DMS 273 treated with DMSO at 0.1 percent for 48 hours (cell line): ENCODE data around the gene SSNA1.

ENCODE experiments used
- DNase-seq: peaks from one replicate; lab custom pipeline; 2025; lab: John Stamatoyannopoulos, UW

The SSNA1 gene

GRCh38 chr9:137152844-137153405 lies 35.6 kb upstream of the SSNA1 start:
- DNase-seq, result no peak

DNA sequence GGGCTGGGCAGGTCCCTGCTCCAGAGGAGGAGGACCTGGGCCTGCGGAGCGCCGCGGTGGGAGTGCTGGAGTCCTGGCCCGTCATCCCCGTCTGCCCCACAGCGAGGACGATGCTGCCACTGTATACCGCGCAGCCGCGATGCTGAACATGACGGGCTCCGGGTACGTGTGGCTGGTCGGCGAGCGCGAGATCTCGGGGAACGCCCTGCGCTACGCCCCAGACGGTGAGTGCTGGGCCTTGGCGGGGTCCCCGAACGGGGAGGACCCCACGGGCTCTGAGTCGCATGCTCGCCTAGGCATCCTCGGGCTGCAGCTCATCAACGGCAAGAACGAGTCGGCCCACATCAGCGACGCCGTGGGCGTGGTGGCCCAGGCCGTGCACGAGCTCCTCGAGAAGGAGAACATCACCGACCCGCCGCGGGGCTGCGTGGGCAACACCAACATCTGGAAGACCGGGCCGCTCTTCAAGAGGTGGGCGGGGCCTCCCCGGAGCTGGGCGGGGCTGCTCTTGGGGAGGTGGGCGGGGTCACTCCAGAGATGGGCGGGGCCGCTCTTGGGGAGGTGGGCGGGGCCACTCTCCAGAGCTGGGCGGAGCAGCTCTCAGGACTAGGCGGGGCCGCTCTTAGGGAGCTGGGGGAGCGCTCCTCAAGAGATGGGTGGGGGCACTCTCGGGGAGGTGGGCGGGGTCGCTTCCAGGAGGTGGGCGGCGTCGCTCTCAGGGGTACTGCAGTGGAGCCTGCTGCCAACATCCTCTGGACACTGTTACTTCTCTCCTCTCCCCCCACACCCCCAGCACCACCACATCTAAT lies 31.7 kb upstream of the SSNA1 start:
- DNase-seq, result no peak

DNA sequence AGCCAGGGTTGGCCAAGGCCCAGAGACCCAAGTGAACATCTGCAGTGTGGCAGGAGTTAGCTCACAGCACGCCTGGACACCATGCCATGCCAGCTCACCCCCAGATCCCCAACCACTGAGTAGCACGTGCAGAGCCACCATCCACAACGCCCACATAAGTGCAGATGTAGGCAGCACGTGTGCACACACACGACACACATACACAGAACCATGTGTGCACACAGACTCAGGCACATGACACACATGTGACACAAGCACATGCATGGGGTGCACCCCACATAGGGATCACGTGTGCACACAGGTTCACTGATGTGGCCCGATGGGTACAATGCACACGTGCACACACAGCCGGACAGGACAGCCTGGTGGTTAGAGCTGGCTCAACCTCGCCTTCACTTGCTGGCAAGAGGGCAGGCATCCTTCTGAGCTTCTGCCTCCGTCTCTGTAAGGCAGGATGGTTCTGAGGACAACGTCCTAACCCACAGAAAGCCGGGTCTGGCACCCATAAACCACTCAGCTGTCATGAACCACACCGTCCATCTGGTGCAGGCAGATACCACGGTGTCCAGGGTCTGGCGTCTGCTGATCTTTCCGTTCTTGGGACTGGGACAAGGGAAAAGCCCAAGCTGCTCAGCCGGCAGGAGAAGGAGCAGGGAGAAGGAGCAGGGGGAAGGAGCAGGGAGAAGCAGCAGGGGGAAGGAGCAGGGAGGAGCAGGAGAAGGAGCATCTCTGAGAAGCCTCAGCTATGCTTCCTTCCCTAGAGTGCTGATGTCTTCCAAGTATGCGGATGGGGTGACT lies 30.7 kb upstream of the SSNA1 start:
- peak; percentile 42 for DNase-seq

GRCh38 chr9:137158625-137159024 lies 29.9 kb upstream of the SSNA1 start:
- no peak for DNase-seq

DNA sequence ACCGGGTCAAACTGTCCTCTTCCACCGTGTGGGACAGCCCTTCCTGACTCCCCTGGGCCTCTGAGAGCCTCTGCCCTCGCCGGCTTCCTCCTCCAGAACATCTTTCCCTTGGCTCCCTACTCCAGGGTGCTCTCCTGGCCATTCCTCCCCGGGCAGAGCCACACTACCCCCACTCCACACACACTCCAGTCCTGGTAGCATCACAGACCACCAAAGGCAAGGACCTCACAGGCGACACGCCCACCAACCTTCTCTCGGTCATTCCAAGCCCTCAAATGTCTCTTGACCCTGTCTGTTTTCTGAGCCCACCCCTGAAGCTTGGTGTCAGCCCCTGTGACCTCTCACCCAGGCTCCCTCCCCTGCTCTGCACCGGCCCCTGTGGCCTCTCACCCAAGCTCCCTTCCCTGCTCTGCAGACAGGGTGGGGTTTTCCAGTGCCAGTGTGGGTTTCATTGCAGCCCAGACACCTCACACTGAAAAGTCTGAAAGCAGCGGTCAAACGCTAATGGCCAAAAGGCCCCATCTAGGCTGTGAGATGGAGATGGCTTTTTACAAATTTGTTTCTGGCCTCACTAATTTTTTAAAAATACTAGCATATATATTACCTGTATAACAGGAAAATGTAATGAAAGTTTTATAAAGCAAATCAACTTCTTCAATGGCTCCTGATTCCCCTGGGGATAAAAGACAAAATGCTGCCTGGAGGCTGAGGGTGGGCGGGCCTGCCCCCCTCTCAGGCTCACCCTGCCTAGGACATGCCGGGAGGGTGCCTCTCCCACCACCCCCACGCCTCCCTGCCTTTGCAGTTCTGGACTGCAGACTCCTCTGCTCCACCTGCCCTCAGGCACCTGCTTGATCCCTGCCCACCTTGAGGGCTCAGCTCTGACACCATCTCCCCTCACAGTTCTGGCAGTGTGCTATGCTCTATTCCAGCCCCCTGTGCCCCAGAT lies 29.1 kb upstream of the SSNA1 start:
- no peak for DNase-seq

- no peak for DNase-seq
These were observed 28.4 kb upstream of the SSNA1 start for GRCh38 chr9:137160054-137160425.

DNA sequence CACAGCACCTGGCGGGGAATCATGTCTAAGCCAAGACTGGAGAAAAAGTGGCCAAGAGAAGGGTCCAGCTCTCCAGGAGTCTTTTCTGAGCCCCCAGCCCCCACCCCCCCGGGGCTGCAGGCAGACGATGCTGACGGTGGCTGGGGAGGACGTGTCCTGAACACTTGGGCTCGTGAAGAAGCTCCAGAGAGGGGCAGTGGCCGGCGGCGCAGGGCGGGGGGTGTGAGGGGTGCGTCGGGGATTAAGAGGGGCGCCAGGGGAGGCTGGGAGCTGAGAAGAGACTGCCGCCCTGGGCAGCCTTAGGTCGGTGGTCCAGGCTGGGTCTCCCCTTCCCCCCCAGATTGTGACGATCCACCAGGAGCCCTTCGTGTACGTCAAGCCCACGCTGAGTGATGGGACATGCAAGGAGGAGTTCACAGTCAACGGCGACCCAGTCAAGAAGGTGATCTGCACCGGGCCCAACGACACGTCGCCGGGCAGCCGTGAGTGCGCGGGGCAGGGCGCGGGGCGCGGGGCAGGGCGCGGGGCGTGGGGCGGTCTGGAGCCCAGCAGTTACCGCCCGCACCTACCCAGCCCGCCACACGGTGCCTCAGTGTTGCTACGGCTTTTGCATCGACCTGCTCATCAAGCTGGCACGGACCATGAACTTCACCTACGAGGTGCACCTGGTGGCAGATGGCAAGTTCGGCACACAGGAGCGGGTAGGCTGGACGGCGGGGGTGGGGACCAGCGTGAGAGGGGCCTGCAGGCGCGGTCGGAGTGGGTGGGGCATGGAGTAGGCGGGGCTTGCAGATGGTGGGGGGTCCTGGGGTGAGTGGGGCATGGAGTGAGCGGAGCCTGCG lies 27.5 kb upstream of the SSNA1 start:
- no peak for DNase-seq

- DNase-seq, result no peak
These were observed 26.7 kb upstream of the SSNA1 start for GRCh38 chr9:137161558-137162486.

DNA sequence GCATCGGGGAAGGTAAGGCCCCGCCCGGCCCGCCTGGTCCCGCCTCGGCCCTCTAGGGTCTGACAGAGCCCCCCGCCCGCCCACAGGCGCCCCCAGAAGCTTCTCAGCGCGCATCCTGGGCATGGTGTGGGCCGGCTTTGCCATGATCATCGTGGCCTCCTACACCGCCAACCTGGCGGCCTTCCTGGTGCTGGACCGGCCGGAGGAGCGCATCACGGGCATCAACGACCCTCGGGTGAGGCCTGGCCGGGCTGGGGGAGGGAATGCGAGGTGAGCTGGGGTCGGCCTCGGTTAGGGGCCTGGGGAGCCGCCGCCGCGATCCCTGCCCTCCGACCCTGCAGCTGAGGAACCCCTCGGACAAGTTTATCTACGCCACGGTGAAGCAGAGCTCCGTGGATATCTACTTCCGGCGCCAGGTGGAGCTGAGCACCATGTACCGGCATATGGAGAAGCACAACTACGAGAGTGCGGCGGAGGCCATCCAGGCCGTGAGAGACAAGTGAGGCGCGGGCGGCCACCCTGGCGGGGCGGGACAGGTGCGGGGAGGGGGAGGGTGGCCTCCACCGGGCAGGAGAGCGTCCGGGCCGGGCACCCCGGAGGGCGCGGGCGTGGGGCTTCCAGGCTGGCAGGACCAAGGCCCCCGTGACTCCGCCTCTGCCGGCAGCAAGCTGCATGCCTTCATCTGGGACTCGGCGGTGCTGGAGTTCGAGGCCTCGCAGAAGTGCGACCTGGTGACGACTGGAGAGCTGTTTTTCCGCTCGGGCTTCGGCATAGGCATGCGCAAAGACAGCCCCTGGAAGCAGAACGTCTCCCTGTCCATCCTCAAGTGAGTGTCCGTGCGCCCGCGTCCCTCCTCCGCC lies 25.7 kb upstream of the SSNA1 start:
- no peak for DNase-seq

GRCh38 chr9:137163365-137163715 lies 25.1 kb upstream of the SSNA1 start:
- DNase-seq, result no peak

GRCh38 chr9:137163805-137164204 lies 24.7 kb upstream of the SSNA1 start:
- no peak for DNase-seq

DNA sequence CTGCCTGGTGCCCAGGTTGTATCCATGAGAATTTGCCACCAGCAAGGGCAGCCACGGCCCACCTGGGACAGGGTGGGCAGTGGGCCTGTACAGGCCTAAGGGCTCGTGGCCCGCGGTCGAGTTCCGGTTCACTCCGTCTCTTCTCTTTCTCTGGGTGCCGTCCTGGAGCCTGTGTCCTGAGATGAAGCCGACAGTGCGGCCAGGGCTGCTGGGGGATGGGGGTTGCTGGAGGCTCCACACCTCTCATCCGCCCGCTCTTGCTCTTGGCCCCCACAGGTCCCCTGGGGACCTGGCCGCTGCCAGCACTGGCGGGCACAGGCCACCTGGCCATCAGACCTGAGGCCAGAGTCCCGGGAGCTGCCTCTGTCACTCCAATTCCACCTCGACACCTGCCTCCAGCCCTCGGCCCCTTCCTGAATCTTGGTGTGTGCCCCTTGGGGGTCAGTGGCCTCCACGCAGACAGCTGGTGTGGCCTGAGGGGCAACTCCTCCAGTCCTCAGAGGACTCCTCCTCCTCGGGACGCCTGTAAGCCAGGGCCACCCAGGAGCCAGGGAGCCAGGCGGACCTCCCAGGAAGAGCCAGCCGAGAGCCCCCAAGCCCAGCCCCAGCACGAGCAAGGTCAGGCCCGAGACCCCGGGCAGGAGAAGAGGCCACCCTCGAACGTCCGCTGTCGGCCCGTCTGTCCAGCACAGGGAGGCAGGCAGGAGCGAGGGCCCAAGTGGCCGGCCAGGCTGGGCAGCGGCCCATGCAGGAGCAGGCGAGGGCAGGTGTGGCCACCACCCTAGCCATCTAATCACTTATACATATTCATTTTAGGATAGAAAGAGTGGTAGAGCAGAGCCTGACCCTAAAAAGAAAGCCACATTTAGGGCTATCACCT lies 23.9 kb upstream of the SSNA1 start:
- DNase-seq, result no peak

DNA sequence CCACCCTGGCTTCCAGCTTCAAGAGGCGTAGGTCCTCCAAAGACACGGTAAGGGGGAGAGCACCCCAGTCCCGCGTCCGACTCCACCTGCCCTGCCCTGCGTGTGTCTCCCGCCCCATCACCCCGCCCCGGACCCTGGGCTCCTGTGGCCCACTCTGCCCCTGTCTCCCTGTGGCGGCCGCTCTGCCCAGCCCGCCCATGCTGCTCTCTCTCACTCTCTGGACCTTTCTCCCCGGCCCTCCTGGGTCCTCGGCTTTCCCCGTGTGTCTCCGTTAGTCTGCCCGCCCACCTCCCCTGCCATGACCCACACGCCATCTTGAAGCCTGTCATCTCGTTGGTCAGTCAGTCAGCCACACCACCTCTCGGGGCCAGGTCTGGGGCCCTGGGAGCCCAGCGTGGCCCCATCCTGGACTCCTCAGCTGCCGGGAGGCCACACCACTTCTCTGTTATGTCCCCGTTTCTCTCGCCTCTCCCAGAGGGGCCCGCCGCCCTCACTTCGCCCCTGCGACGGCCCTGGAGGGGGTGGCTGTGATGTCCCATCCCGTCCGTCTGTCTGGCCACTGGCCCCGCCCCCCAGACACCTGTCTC lies 23.1 kb upstream of the SSNA1 start:
- no peak for DNase-seq

DNA sequence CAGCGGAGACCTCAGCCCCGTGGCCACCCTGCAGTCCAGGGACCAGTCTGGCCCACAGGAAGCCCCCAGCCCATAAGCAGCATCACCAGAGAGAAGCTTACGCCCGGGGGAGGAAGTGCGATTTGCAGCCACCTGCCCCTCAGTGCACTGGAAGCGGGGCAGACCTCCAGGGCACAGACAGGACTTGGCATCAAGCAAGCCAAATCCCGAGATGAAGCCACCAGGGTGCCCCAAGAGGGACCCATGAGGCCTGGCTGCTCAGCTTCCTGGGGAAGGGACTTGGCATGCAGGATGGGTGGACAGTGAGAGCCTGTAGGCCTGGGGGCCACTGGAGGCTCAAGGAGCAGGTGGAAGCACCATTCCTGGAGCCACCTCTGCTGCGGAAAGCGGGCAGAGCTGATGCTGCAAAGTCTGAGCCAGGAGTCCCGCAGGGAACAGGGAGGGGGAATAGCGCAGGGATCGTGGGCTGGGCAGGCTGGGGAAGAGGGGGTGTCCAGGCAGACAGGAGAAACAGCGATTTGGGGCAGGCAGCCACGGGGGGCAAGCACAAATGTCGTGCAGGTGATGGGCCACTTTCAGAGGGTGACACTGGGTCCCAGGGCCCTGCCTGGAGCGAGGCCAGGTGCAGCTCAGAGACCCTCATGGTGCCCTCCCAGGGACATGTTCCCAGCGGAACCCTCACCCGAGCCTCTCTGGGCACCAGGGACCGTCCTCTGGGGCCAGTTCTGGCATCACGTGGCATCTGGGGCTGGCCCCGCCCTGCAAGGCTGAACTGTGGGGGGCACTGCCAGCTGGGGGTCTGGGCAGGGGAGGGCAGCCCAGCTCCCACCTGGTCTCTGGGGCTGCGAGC lies 21.9 kb upstream of the SSNA1 start:
- DNase-seq, result no peak

DNA sequence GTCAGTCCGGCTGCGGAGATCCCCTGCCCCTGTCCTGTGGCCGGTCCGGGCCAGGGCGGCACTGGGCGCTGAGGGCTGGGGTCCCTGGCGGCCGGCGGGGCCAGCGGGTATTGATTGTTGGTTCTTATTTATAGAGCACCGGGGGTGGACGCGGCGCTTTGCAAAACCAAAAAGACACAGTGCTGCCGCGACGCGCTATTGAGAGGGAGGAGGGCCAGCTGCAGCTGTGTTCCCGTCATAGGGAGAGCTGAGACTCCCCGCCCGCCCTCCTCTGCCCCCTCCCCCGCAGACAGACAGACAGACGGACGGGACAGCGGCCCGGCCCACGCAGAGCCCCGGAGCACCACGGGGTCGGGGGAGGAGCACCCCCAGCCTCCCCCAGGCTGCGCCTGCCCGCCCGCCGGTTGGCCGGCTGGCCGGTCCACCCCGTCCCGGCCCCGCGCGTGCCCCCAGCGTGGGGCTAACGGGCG lies 21.2 kb upstream of the SSNA1 start:
- DNase-seq, result no peak

GRCh38 chr9:137167747-137168572 lies 20.5 kb upstream of the SSNA1 start:
- no peak for DNase-seq
